Stimulated activated CD4-positive, alpha-beta T cell treated with anti-CD3 and anti-CD28 coated beads, Interleukin-12 subunit alpha, Interleukin-12 subunit beta, amount 100 ng/mL, for 4 hours (primary cell): Measurements from ENCODE around the gene MAZ.

Experiments
- DNase-seq: peaks from one replicate; pipeline ENCODE4 v3.0.0-alpha.2; 2020

Gene MAZ

DNA sequence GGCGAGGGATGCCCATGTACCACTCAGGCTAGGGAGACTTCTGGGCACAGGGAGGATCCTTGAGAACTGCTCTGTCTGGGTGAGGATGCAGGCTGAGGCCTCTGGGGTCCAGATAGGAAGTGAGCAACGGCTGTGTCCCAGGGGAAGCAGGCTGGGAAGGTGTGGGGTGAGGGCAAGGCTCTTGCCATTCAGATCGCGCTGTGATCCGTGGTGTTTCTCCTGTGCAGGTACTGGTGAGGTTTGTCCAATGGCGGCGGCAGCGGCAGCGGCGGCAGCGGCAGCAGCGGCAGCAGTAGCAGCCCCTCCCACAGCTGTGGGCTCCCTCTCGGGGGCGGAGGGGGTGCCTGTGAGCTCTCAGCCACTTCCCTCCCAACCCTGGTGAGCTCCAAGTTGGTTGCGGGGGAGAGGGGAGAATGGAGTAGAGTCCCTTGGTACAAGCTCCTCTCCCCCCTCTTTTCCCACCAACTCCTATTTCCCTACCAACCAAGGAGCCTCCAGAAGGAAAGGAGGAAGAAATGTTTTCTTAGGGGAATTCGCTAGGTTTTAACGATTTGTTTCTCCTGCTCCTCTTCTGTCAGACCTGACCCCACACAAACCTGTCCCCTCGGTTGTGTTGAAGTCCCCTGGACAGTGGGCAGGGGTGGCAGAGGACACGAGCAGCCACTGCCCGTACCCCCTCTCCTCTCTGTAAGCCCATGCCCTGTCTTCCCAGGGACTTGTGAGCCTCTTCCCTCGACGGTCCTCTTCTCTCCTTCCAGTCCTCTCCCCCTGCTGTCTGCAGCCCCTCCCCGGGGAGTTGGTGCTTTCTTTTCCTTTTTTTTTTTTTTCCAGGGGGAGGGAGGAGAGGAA lies 3.7 kb downstream of the MAZ start:
- DNase-seq: no peak

DNA sequence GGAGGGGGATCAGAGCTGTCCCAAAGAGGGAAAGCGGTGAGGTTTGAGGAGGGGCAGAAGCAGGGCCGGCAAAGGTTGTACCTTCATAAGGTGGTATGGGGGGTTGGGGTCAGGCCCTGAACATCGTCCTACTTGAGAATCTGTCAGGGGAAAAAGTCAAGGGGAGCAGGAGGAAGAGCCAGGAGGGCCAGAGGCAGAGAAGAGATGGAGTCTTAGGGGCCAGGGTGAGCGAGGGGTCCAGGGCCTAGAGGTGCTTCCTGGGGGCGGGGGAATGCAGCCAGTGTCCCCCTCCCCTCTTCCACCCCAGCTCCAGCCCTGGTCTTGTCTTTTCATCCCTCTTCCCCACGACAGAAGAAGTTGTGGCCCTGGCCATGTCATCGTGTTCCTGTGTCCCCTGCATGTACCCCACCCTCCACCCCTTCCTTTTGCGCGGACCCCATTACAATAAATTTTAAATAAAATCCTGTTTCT lies 4.4 kb downstream of the MAZ start:
- no peak for DNase-seq

DNA sequence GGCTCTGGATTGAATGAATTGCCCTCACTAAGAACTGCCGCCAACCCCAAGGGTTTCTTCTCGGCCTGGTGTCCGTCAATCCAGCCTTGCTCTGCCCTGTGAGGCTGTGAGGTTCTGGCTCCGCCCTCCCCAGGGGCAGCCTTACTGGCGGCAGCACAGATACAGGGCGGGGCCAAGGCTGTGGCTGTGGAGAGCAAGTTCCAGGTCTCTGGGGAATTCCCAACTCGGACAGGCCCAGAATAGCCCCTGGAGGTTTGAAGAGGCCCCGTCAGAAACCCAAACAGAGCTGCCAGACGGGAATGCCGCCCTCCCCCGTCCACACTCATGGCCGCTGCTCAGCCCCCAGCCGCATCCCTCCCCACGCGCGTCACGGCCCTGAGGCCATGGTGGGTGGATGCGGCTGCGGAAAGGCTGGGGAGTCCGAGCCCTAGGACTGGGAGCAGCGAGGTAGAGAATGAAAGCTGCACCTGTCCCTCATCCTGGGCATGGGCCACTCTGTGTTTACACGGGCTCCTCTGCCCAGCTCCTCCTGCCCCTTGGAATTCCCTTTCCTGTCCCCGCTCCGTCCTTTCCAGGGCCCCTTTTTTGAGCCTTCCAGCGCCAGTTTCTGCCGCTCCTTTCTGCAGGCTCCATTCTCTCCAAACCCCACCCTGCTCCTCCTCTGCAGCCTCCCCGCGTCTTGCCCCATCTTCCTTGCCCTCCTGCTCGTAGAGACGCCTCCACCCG lies 5.0 kb downstream of the MAZ start:
- peak; percentile 68 for DNase-seq

DNA sequence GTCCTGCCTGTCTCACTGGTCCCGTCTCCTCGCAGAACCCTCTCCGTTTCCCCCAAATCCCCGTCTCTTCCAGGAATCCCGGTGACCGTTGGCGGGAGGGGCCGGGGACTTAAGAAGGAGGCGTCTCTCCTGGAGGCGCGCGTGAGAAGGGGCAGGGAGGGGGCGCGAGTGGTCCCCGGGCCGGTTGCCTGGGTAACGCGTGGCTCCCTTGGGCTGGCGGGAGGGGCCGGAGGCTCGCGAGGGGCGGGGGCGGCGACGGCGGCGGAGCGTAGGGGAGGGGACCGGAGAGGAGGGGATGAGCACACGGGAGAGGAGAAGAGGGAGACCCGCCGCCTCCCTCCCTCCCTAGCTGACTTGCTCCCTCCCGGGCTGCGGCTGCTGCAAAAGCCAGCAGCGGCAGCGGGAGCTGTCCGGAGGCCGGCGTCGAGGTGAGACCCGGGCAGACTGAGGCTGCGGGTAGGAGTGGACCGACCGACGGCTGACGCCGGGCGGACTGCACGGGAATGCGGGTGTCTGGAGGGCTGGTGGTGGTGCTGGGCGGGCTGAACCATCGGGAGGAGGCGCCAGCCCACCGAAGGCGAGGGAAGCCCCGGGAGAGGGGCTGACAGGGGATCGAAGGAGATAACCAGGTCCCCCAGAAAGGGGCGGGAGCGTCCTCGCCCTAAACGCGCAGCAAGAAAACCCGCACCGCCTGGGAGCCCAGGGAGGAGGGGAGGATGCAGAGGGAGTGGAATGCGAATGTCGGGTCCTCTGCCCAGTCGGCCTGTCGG lies 5.8 kb downstream of the MAZ start, which contains the start of gene PRRT2:
PRRT2 (plus strand) TSS at position 298 of the 770 bp plus-strand sequence. CDS start 862 bp downstream, outside the sequence.
- peak; percentile 57 for DNase-seq

DNA sequence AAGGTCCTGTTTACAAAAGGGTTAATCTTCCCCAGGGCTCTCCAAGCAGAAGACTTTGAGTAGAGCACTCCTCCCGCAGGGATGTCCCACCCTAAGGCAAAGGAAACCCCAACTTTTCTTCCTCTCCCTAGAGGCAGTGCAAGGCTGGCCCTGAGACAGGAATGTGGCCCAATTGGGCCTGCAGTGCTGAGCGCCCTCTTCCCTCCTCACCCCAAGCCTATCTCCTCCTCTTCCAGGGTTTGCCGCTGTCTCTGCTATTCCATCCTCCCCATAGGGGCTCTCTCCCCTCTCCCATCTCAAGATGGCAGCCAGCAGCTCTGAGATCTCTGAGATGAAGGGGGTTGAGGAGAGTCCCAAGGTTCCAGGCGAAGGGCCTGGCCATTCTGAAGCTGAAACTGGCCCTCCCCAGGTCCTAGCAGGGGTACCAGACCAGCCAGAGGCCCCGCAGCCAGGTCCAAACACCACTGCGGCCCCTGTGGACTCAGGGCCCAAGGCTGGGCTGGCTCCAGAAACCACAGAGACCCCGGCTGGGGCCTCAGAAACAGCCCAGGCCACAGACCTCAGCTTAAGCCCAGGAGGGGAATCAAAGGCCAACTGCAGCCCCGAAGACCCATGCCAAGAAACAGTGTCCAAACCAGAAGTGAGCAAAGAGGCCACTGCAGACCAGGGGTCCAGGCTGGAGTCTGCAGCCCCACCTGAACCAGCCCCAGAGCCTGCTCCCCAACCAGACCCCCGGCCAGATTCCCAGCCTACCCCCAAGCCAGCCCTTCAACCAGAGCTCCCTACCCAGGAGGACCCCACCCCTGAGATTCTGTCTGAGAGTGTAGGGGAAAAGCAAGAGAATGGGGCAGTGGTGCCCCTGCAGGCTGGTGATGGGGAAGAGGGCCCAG lies 6.7 kb downstream of the MAZ start:
- DNase-seq: no peak

DNA sequence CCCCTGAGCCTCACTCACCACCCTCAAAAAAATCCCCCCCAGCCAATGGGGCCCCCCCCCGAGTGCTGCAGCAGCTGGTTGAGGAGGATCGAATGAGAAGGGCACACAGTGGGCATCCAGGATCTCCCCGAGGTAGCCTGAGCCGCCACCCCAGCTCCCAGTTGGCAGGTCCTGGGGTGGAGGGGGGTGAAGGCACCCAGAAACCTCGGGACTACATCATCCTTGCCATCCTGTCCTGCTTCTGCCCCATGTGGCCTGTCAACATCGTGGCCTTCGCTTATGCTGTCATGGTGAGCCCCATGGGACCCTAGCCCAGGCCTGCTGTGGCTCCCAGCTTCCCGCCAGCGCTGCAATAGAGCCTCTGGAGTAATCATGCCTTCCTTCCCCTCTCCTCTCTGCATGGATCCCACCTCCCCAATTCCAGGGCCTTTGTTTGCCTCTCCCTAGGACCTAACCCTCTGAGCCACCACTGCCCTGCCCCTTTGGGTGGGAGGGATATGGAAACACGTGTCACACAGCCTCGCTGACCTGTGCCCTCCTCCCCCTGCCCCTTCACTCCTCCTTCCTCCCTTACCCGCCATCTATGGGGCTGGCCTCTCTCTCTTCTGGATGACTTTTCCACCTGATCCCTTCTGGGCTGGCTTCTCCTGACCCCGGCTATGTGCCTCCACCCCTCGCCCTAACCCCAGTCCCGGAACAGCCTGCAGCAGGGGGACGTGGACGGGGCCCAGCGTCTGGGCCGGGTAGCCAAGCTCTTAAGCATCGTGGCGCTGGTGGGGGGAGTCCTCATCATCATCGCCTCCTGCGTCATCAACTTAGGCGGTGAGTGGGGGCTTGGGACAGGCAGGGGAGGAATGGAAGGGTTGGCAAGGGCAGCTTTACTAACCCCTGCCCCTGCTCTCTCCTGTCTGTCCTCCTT lies 7.6 kb downstream of the MAZ start:
- DNase-seq: no peak

DNA sequence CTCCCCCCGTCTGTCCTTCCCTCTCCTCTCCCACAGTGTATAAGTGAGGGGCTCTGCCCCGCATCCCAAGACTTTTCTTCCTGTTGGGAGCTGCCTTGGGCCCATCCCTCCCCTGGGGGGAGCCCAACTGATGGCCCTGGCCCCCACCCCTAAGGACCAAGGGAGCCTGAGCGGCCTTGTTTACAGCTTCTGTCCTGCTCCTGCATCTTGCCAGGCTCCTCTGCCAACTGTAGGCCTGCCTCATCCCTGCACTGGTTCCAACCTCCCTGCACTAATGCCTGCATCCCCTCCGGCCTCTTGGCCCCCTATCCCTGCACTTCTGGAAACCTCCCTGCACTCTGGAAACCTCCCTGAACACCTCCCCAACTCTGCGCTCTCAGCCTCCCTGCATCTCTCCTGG lies 8.3 kb downstream of the MAZ start:
- no peak for DNase-seq

DNA sequence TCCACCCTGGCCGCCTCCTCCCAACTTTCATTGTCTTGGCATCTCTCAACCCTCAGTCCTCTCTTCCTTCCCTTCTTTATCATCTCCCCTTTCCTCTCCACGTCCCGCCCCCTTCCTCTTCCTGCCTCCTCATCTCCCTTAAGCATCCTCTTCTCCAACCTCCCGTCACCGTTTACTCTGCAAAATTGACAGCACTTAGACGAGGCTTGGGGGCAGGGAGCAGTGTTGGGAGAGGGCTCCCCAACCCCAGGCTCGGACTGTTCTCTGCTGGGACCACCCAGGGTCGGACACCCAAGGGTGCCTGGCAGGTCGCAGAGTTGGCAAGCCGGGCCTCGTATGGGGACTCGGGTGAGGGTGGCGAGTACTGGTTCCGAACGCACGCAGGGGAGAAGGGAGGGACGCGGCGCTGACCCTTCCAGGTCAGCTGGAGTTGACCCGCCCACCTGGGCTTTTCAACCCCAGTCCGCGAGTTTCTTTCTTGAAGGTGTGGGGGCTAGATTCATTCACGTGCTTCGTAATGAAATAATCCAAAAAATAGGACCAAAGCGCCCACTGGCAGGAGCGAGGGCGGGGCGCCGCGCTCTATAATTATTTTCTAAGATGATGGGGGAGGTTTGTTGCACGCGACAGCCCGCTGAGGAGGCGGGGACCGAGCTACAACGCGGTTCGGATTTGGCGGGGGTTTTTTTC lies 8.8 kb downstream of the MAZ start:
- peak; percentile 57 for DNase-seq

DNA sequence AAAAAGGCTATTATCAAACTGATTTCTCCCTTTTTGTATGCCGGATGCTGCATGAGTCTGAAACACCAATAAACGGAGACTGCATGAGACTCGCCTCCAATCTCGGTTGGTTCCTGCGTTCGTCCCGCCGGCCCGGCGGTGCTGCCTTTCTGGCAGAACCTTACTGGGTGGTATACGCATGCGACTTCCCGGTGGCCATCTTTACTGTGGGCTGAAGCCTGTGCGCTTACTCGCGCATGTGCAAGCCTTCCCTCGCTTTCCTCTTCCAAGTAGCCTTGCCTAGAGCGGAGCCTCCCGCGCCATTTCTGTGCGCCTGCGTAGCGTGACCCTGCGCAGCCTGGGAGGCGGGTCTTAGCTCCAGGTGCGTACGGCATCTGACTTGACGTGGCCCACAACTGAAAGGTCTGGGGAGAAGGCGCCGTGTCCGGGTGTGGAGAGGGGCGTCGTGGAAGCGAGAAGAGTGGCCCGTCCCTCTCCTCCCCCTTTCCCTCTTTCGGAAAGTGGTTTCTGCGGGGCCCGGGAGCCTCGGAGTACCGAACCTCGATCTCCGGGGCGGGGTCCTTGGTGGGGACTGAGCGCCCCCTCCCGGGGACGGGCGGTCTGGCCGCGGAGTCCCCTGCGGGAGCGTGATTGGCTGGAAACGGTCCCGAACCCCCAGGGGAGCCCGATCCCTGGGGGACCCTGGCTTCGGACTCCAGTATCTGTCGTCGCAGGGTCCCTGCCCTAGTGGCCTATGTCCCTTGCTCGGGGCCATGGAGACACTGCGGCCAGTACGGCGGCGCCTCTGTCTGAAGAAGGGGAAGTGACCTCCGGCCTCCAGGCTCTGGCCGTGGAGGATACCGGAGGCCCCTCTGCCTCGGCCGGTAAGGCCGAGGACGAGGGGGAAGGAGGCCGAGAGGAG lies 9.7 kb downstream of the MAZ start, which contains the start of gene PAGR1:
PAGR1 (plus strand) TSS at position 360 of the 901 bp plus-strand sequence; CDS start at position 734, 374 bp downstream.
- DNase-seq: peak; percentile 95

DNA sequence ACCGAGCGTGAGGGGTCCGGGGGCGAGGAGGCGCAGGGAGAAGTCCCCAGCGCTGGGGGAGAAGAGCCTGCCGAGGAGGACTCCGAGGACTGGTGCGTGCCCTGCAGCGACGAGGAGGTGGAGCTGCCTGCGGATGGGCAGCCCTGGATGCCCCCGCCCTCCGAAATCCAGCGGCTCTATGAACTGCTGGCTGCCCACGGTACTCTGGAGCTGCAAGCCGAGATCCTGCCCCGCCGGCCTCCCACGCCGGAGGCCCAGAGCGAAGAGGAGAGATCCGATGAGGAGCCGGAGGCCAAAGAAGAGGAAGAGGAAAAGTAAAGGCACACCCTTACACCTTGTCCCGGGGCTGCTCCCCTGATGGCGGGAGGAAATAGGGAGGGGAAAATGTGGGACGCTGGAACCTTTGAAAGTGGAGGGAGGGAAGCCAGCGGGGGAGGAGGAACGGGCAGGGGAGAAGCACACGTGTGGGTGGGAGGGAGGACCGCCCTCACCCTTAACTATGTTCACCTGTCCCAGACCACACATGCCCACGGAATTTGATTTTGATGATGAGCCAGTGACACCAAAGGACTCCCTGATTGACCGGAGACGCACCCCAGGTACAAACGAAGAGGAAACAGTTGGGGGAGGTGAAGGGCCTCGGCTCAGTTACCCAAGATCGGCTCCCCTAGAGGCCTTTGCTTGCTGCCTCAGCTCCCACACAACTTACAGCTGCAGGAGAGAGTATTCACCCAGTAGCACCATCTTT lies 10.5 kb downstream of the MAZ start:
- peak; percentile 55 for DNase-seq

DNA sequence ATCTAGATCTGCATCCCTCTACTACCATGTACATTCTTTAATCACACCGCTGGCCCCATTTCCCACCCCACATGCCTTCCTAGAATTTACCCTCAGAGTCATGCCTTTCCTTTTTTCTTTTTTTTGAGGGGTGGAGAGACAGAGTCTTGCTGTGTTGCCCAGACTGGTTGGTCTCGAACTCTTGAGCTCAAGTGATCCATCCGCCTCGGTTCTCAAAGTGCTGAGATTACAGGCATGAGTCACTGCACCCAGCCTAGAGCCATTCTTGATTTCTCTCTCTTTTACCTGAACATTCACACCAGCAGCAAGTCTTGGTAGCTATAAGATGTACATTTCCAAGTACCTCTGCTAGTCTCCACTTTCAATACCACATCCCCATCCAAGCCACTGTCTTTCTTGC lies 11.8 kb downstream of the MAZ start:
- DNase-seq: no peak

DNA sequence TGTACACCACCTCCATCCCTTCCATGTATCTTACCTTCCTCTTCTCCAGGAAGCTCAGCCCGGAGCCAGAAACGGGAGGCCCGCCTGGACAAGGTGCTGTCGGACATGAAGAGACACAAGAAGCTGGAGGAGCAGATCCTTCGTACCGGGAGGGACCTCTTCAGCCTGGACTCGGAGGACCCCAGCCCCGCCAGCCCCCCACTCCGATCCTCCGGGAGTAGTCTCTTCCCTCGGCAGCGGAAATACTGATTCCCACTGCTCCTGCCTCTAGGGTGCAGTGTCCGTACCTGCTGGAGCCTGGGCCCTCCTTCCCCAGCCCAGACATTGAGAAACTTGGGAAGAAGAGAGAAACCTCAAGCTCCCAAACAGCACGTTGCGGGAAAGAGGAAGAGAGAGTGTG lies 13.2 kb downstream of the MAZ start:
- no peak for DNase-seq

DNA sequence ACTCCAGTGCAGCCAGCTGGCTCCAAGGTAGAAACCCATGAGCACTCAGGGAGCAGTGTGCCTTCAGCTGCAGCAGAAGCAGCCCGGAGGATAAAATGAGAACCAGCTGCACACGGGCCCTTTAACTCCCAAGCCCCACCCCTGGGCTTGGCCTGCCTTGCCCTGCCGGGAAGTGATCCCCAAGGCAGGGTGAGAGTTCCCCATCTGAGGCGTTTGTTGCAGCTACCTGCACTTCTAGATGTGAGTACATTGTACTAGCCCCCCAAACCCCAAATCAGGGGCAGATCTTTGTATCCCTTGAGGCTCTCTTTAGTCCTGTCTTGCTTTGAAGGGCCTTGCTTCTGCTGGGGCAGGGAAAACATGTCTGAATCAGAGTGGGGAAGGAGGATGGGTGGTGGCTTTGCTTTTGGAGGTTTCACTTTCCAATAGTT lies 14.0 kb downstream of the MAZ start, which contains the start of gene MVP:
MVP (plus strand) TSS at position 192 of the 431 bp plus-strand sequence. CDS start 10,088 bp downstream, outside the sequence.
- DNase-seq: peak; percentile 45

DNA sequence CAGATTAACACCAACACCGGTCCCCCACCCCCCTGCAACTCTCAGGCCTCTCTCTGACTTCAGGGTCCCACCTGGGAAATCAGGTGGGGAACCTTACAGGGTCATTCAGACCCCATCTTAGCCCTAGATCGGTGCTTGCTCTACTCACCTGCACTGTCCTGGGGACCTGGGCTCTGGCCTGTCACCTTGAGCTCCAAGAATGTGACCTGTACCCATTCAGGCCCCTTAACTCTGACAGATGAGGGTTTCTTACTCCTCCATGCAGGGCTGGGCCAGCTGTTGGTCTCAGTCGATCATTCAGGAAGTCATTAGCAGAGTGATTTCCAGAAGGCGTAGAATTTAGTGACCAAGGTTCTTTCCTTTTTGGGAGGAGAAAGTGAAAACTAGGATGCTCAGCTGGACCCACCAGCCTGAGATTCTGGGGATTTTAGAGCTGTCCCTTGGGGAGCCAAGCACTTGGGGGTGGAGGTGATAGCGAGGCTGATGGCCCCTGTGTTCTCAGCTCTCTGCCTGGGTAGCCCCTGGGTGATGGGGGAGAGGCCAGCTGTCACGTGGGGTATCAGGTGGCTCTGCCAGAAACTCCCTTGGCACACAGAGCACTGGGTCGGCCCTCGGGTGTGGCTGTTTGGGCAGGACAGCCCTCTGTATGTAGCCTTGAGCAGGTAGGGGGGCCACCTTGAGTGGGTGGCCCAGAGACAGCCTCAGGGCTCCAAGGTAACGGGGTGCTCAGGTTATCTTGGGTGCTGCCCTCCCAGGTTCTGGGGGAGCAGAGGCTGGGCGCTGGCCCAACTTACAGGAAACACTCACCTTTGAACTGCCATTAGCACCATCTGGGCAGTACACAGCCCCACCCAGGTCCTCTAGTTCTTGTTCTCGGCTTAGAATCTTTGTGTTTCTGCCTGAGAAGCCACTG lies 14.7 kb downstream of the MAZ start:
- DNase-seq: peak; percentile 39

DNA sequence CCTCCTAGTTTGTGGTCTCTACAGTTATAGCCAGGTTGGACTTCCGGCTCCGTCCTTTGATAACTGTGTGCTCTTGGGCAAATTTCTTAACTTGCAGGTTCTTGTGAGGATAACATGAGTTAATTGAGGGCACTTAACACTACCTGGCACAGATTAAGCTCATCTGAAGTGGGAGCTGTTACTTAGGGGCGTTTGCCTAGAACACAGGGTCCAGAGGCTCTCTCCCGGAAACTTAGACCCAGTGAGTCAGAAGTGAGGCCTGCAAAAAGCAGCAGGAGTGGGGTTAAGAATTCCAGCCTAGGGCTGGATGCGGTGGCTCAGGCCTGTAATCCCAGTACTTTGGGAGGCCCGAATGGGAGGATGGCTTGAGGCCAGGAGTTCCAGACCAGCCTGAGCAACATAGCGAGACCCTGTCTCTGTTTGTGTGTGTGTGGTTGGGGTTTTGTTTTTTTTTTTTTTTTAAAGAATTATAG lies 15.3 kb downstream of the MAZ start:
- DNase-seq: no peak

DNA sequence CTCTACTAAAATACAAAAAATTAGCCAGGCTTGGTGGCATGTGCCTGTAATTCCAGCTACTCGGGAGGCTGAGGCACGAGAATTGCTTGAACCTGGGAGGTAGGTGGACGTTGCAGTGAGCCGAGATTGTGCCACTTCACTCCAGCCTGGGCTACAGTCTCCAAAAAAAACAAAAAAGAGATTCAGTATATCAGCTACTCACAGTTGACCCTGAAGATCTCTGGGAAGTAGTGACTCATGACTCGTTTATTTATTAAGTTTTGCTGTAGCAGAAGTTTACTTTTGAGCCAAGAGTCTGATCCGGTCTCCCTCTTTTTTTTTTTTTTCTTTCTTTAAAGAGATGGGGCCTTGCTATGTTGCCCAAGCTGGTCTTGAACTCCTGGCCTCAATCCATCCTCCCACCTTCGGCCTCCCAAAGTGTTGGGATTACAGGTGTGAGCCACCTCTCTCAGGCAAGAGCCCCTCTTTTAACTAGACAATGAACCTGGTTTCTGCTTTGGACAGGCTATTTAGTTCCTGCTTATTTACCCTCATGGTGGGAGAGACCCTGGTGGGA lies 18.3 kb downstream of the MAZ start:
- DNase-seq: no peak
